Gastrocnemius medialis (tissue), 4 donors: Measurements from ENCODE around the gene ZNF341.

Source experiments
- POLR2A ChIP-seq, 2 donors: fragments of 450-650 bp; IDR thresholded peaks; one replicate each; pipeline ENCODE4 v1.6.1; 2017; ENCODE audit warnings: antibody characterized with exemption in 2 of 2, mild to moderate bottlenecking in 2 of 2, moderate library complexity in 2 of 2
- TF ChIP-seq, protein P1 (sequence below), 5 experiments: fragments of 450-650 bp in 3 of 5; fragments of 200-600 bp in 2 of 5; sonication (generic) in 2 of 5; IDR thresholded peaks in 4 of 5; conservative IDR thresholded peaks in 1 of 5; 1 replicate in 4 of 5; 2 replicates in 1 of 5; pipeline ENCODE4 v1.5.1; 2016 to 2019; ENCODE audit warnings: antibody characterized with exemption in 5 of 5, mild to moderate bottlenecking in 3 of 5, moderate library complexity in 3 of 5

GRCh38 chr20:33693289-33693688 lies 38.5 kb upstream of the ZNF341 start:
- TF ChIP-seq, protein P1, sequence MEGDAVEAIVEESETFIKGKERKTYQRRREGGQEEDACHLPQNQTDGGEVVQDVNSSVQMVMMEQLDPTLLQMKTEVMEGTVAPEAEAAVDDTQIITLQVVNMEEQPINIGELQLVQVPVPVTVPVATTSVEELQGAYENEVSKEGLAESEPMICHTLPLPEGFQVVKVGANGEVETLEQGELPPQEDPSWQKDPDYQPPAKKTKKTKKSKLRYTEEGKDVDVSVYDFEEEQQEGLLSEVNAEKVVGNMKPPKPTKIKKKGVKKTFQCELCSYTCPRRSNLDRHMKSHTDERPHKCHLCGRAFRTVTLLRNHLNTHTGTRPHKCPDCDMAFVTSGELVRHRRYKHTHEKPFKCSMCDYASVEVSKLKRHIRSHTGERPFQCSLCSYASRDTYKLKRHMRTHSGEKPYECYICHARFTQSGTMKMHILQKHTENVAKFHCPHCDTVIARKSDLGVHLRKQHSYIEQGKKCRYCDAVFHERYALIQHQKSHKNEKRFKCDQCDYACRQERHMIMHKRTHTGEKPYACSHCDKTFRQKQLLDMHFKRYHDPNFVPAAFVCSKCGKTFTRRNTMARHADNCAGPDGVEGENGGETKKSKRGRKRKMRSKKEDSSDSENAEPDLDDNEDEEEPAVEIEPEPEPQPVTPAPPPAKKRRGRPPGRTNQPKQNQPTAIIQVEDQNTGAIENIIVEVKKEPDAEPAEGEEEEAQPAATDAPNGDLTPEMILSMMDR (IDR thresholded peaks at IDR 0.05 in 4 of 5, conservative IDR thresholded peaks at IDR 0.05 in 1 of 5), result no peak
- no peak for TF ChIP-seq POLR2A (IDR thresholded peaks at IDR 0.05)
